SHP77 (cell line): ENCODE data around the gene RACGAP1.
A peak's percentile ranks its signal among the peaks of the same experiment; 100 is the strongest.

Experiments
- DNase-seq, 2 experiments: peaks; one replicate each; lab custom pipeline; 2025; lab: John Stamatoyannopoulos, UW

RACGAP1 gene

DNA sequence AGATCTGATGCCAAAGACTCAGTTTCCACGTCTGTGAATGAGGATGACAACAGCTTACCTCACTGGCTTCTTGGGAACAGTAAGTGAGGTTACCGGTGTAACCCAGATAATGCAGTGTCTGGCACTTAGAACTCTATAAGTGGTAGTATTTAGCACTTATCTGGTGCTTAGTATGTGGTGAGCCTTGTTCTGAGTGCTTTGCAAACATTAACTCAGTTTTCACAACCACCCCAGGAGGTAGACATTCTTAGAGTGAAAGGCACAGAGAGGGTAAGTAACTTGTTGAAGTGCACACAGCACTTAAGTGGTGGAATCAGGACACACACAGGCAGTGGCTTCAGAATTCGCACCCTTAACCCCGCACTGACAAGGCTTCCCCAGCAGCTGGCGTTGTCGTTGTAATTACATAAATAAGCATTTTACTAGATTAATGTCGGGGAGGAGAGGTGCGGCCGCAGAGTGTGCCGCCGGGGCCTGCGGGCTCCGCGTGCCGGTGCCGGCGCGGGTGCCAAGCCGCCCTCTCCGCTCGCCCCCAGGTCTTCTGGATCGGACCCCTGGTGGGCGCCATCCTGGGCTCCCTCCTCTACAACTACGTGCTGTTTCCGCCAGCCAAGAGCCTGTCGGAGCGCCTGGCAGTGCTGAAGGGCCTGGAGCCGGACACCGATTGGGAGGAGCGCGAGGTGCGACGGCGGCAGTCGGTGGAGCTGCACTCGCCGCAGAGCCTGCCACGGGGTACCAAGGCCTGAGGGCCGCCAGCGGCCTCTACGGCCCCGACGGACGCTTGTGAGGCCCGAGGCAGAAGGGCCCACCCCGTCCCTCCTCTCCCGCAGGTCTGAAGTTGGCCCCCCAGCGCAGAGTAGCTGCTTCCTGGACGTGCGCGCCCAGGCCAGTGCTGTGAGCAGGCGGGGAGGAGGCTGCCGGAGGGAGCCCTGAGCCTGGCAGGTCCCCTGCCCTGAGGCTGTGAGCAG is 70.1 kb downstream of the RACGAP1 start:
- no peak for DNase-seq

DNA sequence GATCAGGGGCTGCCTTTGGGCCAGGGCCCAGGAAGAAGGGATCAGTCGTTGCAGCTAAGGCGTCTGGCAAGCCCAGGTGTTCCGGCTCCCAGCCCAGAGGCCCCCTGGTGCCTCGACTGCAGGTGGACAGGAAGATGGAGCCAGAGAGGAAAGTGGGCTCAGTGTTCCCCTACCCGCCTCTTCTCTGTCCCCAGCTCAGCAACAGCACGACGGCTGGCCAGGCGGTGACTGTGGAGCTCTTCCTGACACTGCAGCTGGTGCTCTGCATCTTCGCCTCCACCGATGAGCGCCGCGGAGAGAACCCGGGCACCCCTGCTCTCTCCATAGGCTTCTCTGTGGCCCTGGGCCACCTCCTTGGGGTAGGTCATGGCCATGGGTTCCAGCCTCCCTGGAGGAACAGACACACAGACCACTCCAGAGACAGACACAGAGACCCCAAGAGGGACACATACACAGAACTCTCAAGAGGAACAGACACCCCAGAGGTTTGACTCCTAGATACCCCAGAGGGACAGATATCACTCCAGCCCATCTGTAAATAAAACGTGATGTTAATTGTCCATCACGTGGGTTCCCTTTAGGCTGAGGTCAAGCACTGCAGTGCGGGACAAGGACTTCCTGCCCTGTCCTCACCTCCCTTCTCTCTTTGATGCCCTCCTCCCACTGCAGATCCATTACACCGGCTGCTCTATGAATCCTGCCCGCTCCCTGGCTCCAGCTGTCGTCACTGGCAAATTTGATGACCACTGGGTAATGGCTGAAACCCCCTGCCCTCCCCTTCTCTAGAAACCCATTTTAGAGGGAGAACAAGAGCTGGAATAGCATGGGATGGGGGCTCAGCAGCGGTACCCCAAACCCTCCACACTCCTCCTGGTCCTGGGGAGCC is 71.1 kb downstream of the RACGAP1 start:
- DNase-seq = peak in 1 of 2 experiments; percentile 11

GRCh38 chr12:49953151-49953550 is 72.1 kb downstream of the RACGAP1 start:
- DNase-seq = no peak

- DNase-seq = no peak
These were observed 72.8 kb downstream of the RACGAP1 start for GRCh38 chr12:49952391-49953055.

DNA sequence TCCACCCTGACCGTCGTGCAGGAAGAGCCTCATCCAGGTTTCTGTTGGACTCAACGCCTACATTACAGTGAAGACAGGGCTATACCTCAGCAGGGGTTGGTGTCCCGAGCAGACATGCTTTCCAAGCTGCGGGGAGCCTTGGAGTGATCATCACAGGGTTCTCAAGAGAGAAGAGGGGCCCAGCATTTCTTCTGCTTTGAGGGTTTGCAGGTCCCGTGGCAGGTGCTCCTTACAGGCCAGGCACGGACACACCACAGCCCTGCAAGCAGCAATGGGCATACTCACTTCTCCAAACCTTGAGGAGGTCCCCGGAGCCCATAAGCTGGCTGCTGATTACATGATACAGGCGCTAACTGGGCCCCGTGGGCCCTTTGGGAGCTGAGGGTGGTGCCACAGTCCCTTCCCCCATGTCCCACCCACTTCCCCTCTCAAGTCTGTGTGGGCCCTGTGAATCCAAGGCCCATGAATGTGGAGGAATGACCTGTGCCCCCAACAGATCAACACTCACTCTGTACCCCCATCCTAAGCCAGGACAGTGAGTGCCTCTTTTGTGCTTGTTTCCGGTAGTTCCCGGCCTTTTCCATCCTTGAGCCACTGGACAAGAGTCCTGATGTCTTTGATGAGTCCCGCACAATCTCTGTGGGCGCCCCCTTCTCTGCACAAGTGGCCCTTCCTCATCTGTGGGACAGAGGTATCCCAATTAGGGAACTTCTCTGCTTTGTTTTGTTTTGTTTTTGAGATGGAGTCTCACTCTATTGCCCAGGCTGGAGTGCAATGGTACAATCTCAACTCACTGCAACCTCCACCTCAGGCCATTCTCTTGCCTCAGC is 73.7 kb downstream of the RACGAP1 start:
- DNase-seq = no peak

- no peak for DNase-seq
These were observed 74.7 kb downstream of the RACGAP1 start, which contains the start of gene AQP2 for GRCh38 chr12:49950273-49951251. Gene AQP2, plus strand, starts transcription at chr12:49950737. Its CDS starts 94 bp downstream, at chr12:49950831.

GRCh38 chr12:49949866-49950265 is 75.4 kb downstream of the RACGAP1 start:
- DNase-seq = no peak

DNA sequence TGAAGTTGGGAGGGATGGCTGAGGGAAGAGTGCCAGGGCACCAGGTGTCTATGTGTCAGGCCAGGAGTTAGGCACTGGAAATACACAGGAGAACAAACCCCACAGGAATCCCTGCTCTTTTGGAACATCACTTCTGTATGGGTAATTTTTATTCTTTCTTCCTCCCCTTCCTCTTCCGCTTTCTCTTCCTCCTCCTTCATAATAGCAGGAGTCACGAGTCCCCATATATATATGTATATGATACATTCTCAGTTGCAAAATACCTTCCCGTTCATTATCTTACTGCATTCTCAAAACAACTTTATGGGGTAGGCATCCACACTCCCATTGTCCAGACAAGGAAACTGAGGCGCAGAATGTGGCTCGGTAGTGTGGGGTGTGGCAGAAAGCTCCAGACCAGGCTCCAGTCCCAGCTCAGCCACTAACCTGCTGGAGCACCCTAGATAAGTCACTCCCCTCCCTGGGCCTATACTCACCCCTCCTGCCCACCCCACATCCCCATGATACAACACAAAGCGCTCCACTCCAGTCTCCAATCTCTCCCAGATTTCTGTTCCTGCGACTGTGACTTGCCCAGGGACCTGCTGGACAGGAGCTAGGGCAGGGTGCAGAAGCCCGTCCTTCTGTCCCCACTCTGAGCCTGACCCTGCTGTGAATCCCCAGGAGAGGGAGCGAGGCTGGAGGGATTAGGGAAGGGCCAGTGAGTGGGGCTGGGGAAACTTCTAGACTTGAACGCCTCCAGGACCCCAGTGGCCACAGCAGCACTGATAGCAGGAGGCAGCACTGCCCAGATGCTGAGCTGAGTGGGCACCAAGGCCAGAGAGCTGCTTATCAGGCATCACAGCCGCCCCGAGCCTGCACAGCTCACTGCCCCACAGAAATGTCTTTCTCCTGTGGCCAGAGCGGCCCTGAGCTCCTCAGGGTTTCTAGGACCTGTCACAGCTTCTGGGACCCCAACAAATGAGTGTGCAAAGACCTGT is 76.1 kb downstream of the RACGAP1 start:
- no peak for DNase-seq

- no peak for DNase-seq
These were observed 77.6 kb downstream of the RACGAP1 start for GRCh38 chr12:49947593-49948226.

GRCh38 chr12:49946497-49946896 is 78.8 kb downstream of the RACGAP1 start:
- no peak for DNase-seq

DNA sequence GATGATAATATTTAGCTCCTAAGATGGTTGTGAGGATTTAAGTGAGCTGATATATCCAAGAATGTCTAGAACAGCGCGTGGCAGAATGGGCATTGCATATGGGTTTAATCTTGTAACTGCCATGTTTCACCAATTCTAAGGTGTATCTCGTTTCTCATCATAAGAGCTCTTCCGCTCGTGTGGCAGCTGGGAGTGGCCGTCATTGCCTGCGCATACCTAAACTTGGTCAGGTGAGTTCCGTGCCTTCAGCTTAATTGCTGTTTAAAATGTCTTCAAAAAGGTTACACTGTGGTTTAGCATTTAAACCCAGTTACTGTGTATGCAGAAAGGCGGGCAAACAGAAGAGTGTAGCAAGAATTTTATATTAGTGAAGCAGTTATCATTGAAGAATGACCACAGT is 79.2 kb downstream of the RACGAP1 start:
- no peak for DNase-seq

DNA sequence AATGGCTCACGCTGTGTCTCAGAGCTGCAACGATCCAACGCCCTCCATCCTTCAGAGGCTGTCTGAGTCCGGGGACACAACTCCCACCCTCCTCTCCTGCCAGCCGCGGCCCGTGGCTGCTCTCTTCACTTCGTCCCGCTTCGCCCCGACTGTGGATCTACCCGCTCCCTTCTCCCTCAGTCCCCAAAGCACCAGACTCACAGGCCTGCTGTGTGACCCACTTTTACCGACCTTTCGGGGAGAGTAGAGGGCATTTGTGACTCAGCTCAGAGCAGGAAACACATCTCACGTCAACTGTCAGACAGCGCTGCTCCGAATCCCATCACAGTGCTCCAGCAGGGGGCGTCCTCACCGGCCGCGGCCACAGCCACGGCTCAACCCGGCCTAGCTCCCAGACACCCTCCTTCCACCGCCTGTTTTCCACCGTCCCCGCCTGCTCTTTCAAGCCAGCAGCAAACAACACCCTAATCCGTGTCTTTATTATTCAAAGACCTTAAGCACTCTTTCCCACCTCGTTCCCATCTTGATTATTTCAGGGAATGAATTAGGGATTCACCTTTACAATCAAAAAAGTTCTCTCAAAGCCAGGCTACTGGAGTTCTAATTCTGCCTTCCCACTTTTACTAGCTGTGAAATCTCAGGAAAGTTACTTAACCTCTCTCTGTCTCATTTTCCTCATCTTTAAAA is 79.8 kb downstream of the RACGAP1 start:
- peak; percentile 62 for DNase-seq

DNA sequence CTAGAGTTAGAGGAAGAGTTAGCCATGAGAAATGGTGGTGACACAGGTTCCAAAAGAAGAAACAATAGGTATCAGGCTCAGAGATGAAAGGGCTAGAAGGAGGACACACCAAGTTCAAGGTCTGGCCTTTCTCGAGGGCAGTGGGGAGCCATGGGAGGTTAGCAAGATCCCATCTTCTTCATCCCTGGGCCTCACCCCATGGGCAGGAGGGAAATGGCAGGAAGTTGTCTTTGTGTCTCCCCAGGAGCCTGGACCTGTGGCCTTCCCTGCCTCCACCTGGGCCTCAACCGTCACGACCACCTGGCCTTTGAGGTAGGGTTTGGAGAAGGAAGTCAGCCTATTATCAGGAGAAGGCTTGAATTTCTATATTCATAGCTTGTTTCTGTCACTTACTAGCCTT is 80.6 kb downstream of the RACGAP1 start:
- DNase-seq = no peak

DNA sequence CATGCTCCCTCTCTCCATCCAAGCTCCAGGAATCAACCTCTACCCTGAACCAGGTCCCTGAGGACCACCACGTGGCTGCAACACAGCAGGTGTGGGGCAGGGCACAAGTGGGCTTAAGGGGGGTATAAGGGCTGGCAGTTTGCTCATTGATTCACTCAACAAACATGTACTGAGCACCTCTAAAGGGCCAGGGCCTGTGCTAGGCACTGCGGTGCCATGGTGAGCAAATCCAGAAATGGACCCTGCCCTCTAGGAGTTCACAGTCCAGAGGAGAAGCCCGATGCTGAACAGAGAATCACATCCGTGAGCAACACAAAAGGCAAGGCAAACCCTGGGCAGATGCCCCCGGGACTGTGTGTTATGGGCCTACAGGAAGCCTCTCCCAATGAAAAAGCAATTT is 81.2 kb downstream of the RACGAP1 start:
- no peak for DNase-seq

- no peak for DNase-seq
These were observed 81.7 kb downstream of the RACGAP1 start for GRCh38 chr12:49943625-49943960.

- DNase-seq = no peak
These were observed 82.2 kb downstream of the RACGAP1 start for GRCh38 chr12:49942921-49943624.

- DNase-seq = no peak
These were observed 82.8 kb downstream of the RACGAP1 start for GRCh38 chr12:49942512-49942893.
